H1 (cell line): ENCODE results near the gene HFM1. TPM values are rescaled to one million over a fixed set of nuclear protein-coding genes. Genes with fewer than 3 reads are reported as not detected.

Experiments
- KDM4A ChIP-seq: IDR thresholded peaks from one replicate; pipeline ENCODE4 v1.7.1; 2012; ENCODE audit warnings: low read depth, mild to moderate bottlenecking, moderate library complexity, low read length, inconsistent platforms; ENCODE audit not compliant: severe bottlenecking
- RNF2 ChIP-seq: fragments of 200-900, 300-1000 bp; sonication (generic); IDR thresholded peaks from 2 replicates; pipeline ENCODE4 v1.7.1; 2016; ENCODE audit warnings: borderline replicate concordance, low read depth, mild to moderate bottlenecking, antibody characterized with exemption, low read length; ENCODE audit not compliant: poor library complexity, severe bottlenecking; ENCODE audit errors: missing control alignments
- TAF1 ChIP-seq: IDR thresholded peaks from 2 replicates; pipeline ENCODE4 v1.6.1; 2011; ENCODE audit warnings: mild to moderate bottlenecking, low read depth, low read length
- ZNF274 ChIP-seq: IDR thresholded peaks from 2 replicates; pipeline ENCODE4 v1.7.0; 2012; ENCODE audit warnings: low read length, borderline replicate concordance; ENCODE audit errors: extremely low read depth
- polyA plus RNA-seq, 7 experiments: library from polyadenylated mRNA; depleted of rRNA in 3 of 7; stranded (reverse) in 5 of 7; unstranded in 2 of 7; fragments of >200 nt in 5 of 7; fragments of 200-250 nt in 2 of 7; gene quantifications; 1 replicate in 5 of 7; 2 replicates in 1 of 7; 4 replicates in 1 of 7; pipeline versions ENCODE4 v1.2.1 to v1.2.3, GENCODE V29; 2011 to 2013; ENCODE audit warnings: missing spikeins in 2 of 7, mixed read lengths in 2 of 7
- total RNA-seq: library from RNA; stranded (reverse); fragmentation: NEBNext Ultra II Directional; extraction: Animal tissue kit (Norgen Biotek cat#: 25700); gene quantifications from 2 replicates; pipeline ENCODE4 v1.2.1, GENCODE V29; 2021
- TF ChIP-seq, protein P1 (sequence below): fragments of 300-600 bp; sonication (generic); IDR thresholded peaks from 2 replicates; pipeline ENCODE4 v1.7.1; 2012; ENCODE audit warnings: low read length, moderate library complexity, mild to moderate bottlenecking, inconsistent platforms; ENCODE audit not compliant: insufficient replicate concordance

HFM1 gene
- total and polyA plus RNA-seq, 2 of the 8 experiments (the other 6 are each of a cell fraction or from before 2014, with no cell fraction given): 0.23 to 1.2 TPM

DNA sequence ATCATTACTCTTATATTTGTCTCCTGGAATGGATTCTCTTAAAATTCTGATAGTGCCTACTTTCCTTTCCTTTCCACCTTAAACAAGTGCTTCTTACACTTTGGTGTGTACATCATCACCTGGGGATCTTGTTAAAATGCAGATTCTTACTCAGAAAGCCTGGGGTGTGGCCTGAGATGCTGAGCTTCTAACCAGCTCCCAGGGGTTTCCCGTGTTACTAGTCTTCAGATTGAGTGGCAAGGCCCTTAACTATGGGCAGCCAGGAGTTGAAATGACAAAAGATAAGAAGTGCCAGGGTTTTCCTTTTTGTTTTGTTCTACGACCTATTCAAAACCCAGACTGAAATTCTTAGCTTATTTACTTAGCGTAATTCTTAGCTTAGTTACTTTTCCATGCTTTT, 159.2 kb downstream of the HFM1 start (continued):
- TF ChIP-seq, protein P1, sequence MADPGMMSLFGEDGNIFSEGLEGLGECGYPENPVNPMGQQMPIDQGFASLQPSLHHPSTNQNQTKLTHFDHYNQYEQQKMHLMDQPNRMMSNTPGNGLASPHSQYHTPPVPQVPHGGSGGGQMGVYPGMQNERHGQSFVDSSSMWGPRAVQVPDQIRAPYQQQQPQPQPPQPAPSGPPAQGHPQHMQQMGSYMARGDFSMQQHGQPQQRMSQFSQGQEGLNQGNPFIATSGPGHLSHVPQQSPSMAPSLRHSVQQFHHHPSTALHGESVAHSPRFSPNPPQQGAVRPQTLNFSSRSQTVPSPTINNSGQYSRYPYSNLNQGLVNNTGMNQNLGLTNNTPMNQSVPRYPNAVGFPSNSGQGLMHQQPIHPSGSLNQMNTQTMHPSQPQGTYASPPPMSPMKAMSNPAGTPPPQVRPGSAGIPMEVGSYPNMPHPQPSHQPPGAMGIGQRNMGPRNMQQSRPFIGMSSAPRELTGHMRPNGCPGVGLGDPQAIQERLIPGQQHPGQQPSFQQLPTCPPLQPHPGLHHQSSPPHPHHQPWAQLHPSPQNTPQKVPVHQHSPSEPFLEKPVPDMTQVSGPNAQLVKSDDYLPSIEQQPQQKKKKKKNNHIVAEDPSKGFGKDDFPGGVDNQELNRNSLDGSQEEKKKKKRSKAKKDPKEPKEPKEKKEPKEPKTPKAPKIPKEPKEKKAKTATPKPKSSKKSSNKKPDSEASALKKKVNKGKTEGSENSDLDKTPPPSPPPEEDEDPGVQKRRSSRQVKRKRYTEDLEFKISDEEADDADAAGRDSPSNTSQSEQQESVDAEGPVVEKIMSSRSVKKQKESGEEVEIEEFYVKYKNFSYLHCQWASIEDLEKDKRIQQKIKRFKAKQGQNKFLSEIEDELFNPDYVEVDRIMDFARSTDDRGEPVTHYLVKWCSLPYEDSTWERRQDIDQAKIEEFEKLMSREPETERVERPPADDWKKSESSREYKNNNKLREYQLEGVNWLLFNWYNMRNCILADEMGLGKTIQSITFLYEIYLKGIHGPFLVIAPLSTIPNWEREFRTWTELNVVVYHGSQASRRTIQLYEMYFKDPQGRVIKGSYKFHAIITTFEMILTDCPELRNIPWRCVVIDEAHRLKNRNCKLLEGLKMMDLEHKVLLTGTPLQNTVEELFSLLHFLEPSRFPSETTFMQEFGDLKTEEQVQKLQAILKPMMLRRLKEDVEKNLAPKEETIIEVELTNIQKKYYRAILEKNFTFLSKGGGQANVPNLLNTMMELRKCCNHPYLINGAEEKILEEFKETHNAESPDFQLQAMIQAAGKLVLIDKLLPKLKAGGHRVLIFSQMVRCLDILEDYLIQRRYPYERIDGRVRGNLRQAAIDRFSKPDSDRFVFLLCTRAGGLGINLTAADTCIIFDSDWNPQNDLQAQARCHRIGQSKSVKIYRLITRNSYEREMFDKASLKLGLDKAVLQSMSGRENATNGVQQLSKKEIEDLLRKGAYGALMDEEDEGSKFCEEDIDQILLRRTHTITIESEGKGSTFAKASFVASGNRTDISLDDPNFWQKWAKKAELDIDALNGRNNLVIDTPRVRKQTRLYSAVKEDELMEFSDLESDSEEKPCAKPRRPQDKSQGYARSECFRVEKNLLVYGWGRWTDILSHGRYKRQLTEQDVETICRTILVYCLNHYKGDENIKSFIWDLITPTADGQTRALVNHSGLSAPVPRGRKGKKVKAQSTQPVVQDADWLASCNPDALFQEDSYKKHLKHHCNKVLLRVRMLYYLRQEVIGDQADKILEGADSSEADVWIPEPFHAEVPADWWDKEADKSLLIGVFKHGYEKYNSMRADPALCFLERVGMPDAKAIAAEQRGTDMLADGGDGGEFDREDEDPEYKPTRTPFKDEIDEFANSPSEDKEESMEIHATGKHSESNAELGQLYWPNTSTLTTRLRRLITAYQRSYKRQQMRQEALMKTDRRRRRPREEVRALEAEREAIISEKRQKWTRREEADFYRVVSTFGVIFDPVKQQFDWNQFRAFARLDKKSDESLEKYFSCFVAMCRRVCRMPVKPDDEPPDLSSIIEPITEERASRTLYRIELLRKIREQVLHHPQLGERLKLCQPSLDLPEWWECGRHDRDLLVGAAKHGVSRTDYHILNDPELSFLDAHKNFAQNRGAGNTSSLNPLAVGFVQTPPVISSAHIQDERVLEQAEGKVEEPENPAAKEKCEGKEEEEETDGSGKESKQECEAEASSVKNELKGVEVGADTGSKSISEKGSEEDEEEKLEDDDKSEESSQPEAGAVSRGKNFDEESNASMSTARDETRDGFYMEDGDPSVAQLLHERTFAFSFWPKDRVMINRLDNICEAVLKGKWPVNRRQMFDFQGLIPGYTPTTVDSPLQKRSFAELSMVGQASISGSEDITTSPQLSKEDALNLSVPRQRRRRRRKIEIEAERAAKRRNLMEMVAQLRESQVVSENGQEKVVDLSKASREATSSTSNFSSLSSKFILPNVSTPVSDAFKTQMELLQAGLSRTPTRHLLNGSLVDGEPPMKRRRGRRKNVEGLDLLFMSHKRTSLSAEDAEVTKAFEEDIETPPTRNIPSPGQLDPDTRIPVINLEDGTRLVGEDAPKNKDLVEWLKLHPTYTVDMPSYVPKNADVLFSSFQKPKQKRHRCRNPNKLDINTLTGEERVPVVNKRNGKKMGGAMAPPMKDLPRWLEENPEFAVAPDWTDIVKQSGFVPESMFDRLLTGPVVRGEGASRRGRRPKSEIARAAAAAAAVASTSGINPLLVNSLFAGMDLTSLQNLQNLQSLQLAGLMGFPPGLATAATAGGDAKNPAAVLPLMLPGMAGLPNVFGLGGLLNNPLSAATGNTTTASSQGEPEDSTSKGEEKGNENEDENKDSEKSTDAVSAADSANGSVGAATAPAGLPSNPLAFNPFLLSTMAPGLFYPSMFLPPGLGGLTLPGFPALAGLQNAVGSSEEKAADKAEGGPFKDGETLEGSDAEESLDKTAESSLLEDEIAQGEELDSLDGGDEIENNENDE: no peak
- no peak for TF ChIP-seq ZNF274
- TF ChIP-seq KDM4A: no peak
- TF ChIP-seq RNF2: no peak
- TF ChIP-seq TAF1: no peak
- TF ChIP-seq, all 59 proteins: peak for 0
